ENCODE data around the gene MYO10. TPM values are rescaled to one million over a fixed set of nuclear protein-coding genes. Genes with fewer than 3 reads are reported as not detected.

The MYO10 gene
- total RNA-seq, 2 donors from 2014 or later, result 40.0 to 89.2 TPM

DNA sequence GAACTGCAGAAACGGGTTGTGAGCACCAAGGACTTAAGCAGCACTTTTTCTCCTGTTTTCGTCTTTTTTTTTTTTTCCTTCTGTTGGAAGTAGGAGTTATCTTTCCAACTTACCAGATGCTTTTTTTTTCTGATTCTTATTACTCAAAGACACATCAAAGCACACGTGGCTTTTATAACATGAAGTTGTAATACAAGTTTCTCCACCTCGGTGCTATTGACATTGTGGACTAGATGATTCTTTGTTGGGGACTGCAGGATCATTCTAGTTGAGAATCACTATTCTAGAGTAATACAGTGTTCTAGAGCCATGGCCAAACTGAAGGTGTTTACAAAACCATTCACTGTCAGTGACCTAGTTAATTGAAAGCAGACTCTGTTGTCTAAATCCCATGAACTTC is 51.5 kb downstream of the MYO10 start:
- Mint-ChIP-seq H3K36me3 (ENCODE audit: low read depth) (peaks cover 10% of the 10 kb centered on the region), H3K4me3 (no peak overlapping the region), H3K27me3 (ENCODE audit: insufficient read depth) (no peaks in the 10 kb centered on the region), H3K4me1 (peaks cover 55% of the 10 kb centered on the region), H3K27ac (no peak overlapping the region), H3K9me3 (peaks cover 2% of the 10 kb centered on the region)
- Histone ChIP-seq H3K4me3 (ENCODE audit: low read length) (no peak overlapping the region), H3K27me3 (ENCODE audit: control insufficient read depth, insufficient read depth, low read length, poor library complexity, severe bottlenecking) (no peaks in the 10 kb centered on the region), H3K36me3 (ENCODE audit: control insufficient read depth, insufficient read depth, low read length) (peaks cover 7% of the 10 kb centered on the region), H3K9me3 (ENCODE audit: control insufficient read depth, low read length) (no peaks in the 10 kb centered on the region), H3K9ac (ENCODE audit: extremely low read depth, low read length, poor library complexity, severe bottlenecking) (no peak overlapping the region), H3K27ac (ENCODE audit: low read depth, low read length) (no peak overlapping the region), H3K4me1 (ENCODE audit: control insufficient read depth, insufficient read depth, low read length) (peaks cover 8% of the 10 kb centered on the region)
- no peak for DNase-seq
- TF ChIP-seq CTCF (conservative IDR thresholded peaks at IDR 0.05), result no peak
- 97% methylated on average over 2 of the region's 4 CpGs; no CpG with 5 or more reads in 1 of the 2 experiments for WGBS, 2 experiments (ENCODE audit: insufficient coverage in 1 of 2, insufficient read length in 1 of 2)

DNA sequence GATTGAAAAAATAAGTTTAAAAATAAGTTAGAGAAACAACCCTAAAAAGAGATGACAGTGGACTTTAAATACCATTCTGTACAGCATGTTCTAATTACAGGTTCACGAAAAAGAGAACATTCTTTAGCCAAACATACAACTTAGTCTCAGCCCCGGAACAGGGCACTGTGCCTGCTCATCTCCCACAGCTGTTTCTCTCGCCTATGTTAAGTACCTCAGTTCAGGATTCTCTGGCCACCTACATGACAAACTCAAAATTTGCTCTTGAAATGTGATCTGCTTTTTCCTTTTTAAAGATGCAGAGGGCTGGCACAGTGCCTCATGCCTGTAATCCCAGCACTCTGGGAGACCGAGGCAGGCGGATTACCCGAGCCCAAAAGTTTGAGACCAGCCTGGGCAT is 52.3 kb downstream of the MYO10 start:
- no peaks in the 10 kb centered on the region for H3K27me3 Mint-ChIP-seq (ENCODE audit: insufficient read depth)
- Histone ChIP-seq H3K36me3 (ENCODE audit: control insufficient read depth, insufficient read depth, low read length) (peaks cover 7% of the 10 kb centered on the region), H3K4me1 (ENCODE audit: control insufficient read depth, insufficient read depth, low read length) (peaks cover 8% of the 10 kb centered on the region), H3K4me3 (ENCODE audit: low read length) (no peak overlapping the region), H3K9me3 (ENCODE audit: control insufficient read depth, low read length) (no peaks in the 10 kb centered on the region), H3K9ac (ENCODE audit: extremely low read depth, low read length, poor library complexity, severe bottlenecking) (no peak overlapping the region), H3K27ac (ENCODE audit: low read depth, low read length) (no peak overlapping the region), H3K27me3 (ENCODE audit: control insufficient read depth, insufficient read depth, low read length, poor library complexity, severe bottlenecking) (no peaks in the 10 kb centered on the region)
- DNase-seq, result no peak
- H3K4me1 Mint-ChIP-seq, result peaks cover 52% of the 10 kb centered on the region
- no peak for TF ChIP-seq CTCF (conservative IDR thresholded peaks at IDR 0.05)
- H3K27ac Mint-ChIP-seq, result no peak overlapping the region
- peaks cover 2% of the 10 kb centered on the region for H3K9me3 Mint-ChIP-seq
- WGBS, 2 experiments (ENCODE audit: insufficient coverage in 1 of 2, insufficient read length in 1 of 2), result 95 to 99% methylated on average over 6 of the region's 6 CpGs
- H3K36me3 Mint-ChIP-seq (ENCODE audit: low read depth), result peaks cover 10% of the 10 kb centered on the region
- H3K4me3 Mint-ChIP-seq, result no peak overlapping the region

DNA sequence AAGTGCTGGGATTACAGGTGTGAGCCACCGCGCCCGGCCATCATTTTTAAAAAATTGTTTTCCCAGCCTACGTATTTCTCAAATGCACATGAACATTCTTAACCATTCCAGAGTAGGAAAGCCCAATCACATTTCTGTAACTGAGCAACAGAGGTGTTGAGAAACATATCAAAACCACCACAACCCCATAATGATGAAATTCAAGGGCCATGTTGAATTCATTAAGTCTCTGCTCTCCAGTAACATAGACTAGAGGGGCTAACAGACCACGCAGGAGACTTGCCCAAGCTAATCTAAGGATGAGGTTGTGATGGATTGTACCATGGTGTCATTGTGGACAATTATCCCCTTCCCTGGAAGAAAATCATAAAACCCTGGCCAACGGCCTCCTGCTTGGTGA is 52.9 kb downstream of the MYO10 start:
- Mint-ChIP-seq H3K27ac (no peak overlapping the region), H3K36me3 (ENCODE audit: low read depth) (peaks cover 15% of the 10 kb centered on the region), H3K4me1 (peaks cover 52% of the 10 kb centered on the region), H3K4me3 (no peak overlapping the region), H3K9me3 (peaks cover 2% of the 10 kb centered on the region), H3K27me3 (ENCODE audit: insufficient read depth) (no peaks in the 10 kb centered on the region)
- DNase-seq, result no peak
- no peak overlapping the region for H3K9ac ChIP-seq (ENCODE audit: extremely low read depth, low read length, poor library complexity, severe bottlenecking)
- no peaks in the 10 kb centered on the region for H3K9me3 ChIP-seq (ENCODE audit: control insufficient read depth, low read length)
- TF ChIP-seq CTCF (conservative IDR thresholded peaks at IDR 0.05), result no peak
- H3K36me3 ChIP-seq (ENCODE audit: control insufficient read depth, insufficient read depth, low read length), result peaks cover 7% of the 10 kb centered on the region
- no peak overlapping the region for H3K27ac ChIP-seq (ENCODE audit: low read depth, low read length)
- no peaks in the 10 kb centered on the region for H3K27me3 ChIP-seq (ENCODE audit: control insufficient read depth, insufficient read depth, low read length, poor library complexity, severe bottlenecking)
- 98 to 100% methylated on average over 1 to 6 of the region's 6 CpGs for WGBS, 2 experiments (ENCODE audit: insufficient coverage in 1 of 2, insufficient read length in 1 of 2)
- H3K4me3 ChIP-seq (ENCODE audit: low read length), result no peak overlapping the region
- H3K4me1 ChIP-seq (ENCODE audit: control insufficient read depth, insufficient read depth, low read length), result peaks cover 8% of the 10 kb centered on the region

All from endodermal cell (in vitro differentiated cells).